Neural crest cell (in vitro differentiated cells): ENCODE data around the gene RMRP. TPM values are rescaled to one million over a fixed set of nuclear protein-coding genes. Genes with fewer than 3 reads are reported as not detected.

Source experiments
- DNase-seq: peaks from one replicate; pipeline ENCODE4 v3.0.0; 2021; ENCODE audit warnings: low read depth, mixed read lengths, low spot score
- H3K27ac Mint-ChIP-seq: one replicate; pipeline ENCODE4 v1.8.0; 2021; ENCODE audit warnings: mild to moderate bottlenecking, mixed read lengths; ENCODE audit not compliant: unreplicated experiment
- H3K27me3 Mint-ChIP-seq: 2 replicates; pipeline ENCODE4 v1.8.0; 2021; ENCODE audit warnings: low read depth, mild to moderate bottlenecking, mixed read lengths
- H3K36me3 Mint-ChIP-seq: 2 replicates; pipeline ENCODE4 v1.8.0; 2021; ENCODE audit warnings: low read depth, mild to moderate bottlenecking, mixed read lengths
- H3K4me1 Mint-ChIP-seq: 2 replicates; pipeline ENCODE4 v1.8.0; 2021; ENCODE audit warnings: mixed read lengths
- H3K4me3 Mint-ChIP-seq: one replicate; pipeline ENCODE4 v1.8.0; 2021; ENCODE audit warnings: mild to moderate bottlenecking, mixed read lengths
- H3K9me3 Mint-ChIP-seq: 2 replicates; pipeline ENCODE4 v1.8.0; 2021; ENCODE audit warnings: mixed read lengths
- CTCF ChIP-seq: fragments of 200-600 bp; sonication (generic); conservative IDR thresholded peaks from 2 replicates; pipeline ENCODE4 v1.5.0; 2021; ENCODE audit warnings: antibody characterized with exemption, mild to moderate bottlenecking
- total RNA-seq: library from RNA; stranded (reverse); gene quantifications from 2 replicates; pipeline ENCODE4 v1.2.1, GENCODE V29; 2021

The RMRP gene
- total RNA-seq, 1 donor from 2014 or later, result 17,379 TPM

- no peaks in the 10 kb centered on the region for H3K9me3 Mint-ChIP-seq
- peaks cover 6% of the 10 kb centered on the region for H3K36me3 Mint-ChIP-seq
- H3K27ac Mint-ChIP-seq, result no peak overlapping the region
- H3K27me3 Mint-ChIP-seq, result no peaks in the 10 kb centered on the region
- no peak for TF ChIP-seq CTCF
- peaks cover 18% of the 10 kb centered on the region for H3K4me1 Mint-ChIP-seq
- H3K4me3 Mint-ChIP-seq, result no peak overlapping the region
- no peak for DNase-seq
Observed at GRCh38 chr9:35682051-35682450, 24.2 kb upstream of the RMRP start.

- Mint-ChIP-seq H3K4me3 (no peak overlapping the region), H3K4me1 (peaks cover 14% of the 10 kb centered on the region), H3K36me3 (peaks cover 6% of the 10 kb centered on the region), H3K27ac (no peak overlapping the region), H3K9me3 (no peaks in the 10 kb centered on the region), H3K27me3 (no peaks in the 10 kb centered on the region)
- no peak for DNase-seq
- no peak for TF ChIP-seq CTCF
Observed at GRCh38 chr9:35681341-35682002, 23.7 kb upstream of the RMRP start.

- no peak overlapping the region for H3K27ac Mint-ChIP-seq
- H3K4me1 Mint-ChIP-seq, result peaks cover 14% of the 10 kb centered on the region
- H3K36me3 Mint-ChIP-seq, result peaks cover 6% of the 10 kb centered on the region
- H3K27me3 Mint-ChIP-seq, result peaks cover 3% of the 10 kb centered on the region
- no peak for TF ChIP-seq CTCF
- no peak overlapping the region for H3K4me3 Mint-ChIP-seq
- no peaks in the 10 kb centered on the region for H3K9me3 Mint-ChIP-seq
- DNase-seq, result no peak
Observed at GRCh38 chr9:35680331-35681105, 22.7 kb upstream of the RMRP start.

GRCh38 chr9:35679766-35680330 lies 22.0 kb upstream of the RMRP start:
- no peak for DNase-seq
- Mint-ChIP-seq H3K27me3 (peaks cover 3% of the 10 kb centered on the region), H3K27ac (no peak overlapping the region), H3K4me1 (peaks cover 14% of the 10 kb centered on the region), H3K4me3 (no peak overlapping the region), H3K9me3 (no peaks in the 10 kb centered on the region), H3K36me3 (peaks cover 6% of the 10 kb centered on the region)
- TF ChIP-seq CTCF, result no peak

- Mint-ChIP-seq H3K27me3 (peaks cover 8% of the 10 kb centered on the region), H3K4me3 (no peak overlapping the region), H3K4me1 (peaks cover 20% of the 10 kb centered on the region), H3K36me3 (peaks cover 6% of the 10 kb centered on the region), H3K9me3 (no peaks in the 10 kb centered on the region), H3K27ac (no peak overlapping the region)
- no peak for DNase-seq
- TF ChIP-seq CTCF, result no peak
Observed at GRCh38 chr9:35679091-35679490, 21.3 kb upstream of the RMRP start.
